Mesenchymal stem cell (in vitro differentiated cells and primary cell): ENCODE data around the gene THAP12.
"Not testable (repeated sequence)": the region's sequence is repeated elsewhere in the genome, so short reads cannot be mapped to it uniquely, and the experiment has no call there.

Experiments used
- DNase-seq: peaks from one replicate; pipeline ENCODE4 v3.0.0-alpha.2; 2013
- H2AFZ ChIP-seq: one replicate; pipeline ENCODE4 v1.6.1; 2013; ENCODE audit warnings: low read depth, mild to moderate bottlenecking, control low read depth, inconsistent platforms, low read length, moderate library complexity
- H2AK5ac ChIP-seq: 2 replicates; pipeline ENCODE4 v1.6.1; 2013; ENCODE audit warnings: low read length, moderate library complexity, mild to moderate bottlenecking, inconsistent platforms; ENCODE audit not compliant: severe bottlenecking
- H2BK120ac ChIP-seq: one replicate; pipeline ENCODE4 v1.6.1; 2013; ENCODE audit warnings: low read depth, mild to moderate bottlenecking, inconsistent platforms, low read length, moderate library complexity
- H2BK12ac ChIP-seq, 2 experiments: one replicate each; pipeline ENCODE4 v1.6.1; 2013; ENCODE audit warnings: inconsistent platforms in 2 of 2, low read length in 2 of 2, mild to moderate bottlenecking in 2 of 2, moderate library complexity in 2 of 2, control low read depth in 1 of 2
- H2BK15ac ChIP-seq: one replicate; pipeline ENCODE4 v1.6.1; 2013; ENCODE audit warnings: mild to moderate bottlenecking, low read depth, inconsistent platforms; ENCODE audit not compliant: poor library complexity, severe bottlenecking
- H2BK5ac ChIP-seq: 2 replicates; pipeline ENCODE4 v1.6.1; 2013; ENCODE audit warnings: low read depth, mild to moderate bottlenecking, low read length, control low read depth, inconsistent platforms; ENCODE audit not compliant: poor library complexity, severe bottlenecking
- H3K14ac ChIP-seq, 2 experiments: one replicate each; pipeline ENCODE4 v1.6.1; 2013; ENCODE audit warnings: inconsistent platforms in 2 of 2, low read length in 2 of 2, control low read depth in 1 of 2, mild to moderate bottlenecking in 1 of 2, moderate library complexity in 1 of 2
- H3K18ac ChIP-seq, 2 experiments: one replicate each; pipeline ENCODE4 v1.6.1; 2013; ENCODE audit warnings: inconsistent platforms in 2 of 2, low read length in 2 of 2, control low read depth in 1 of 2, low read depth in 1 of 2, mild to moderate bottlenecking in 1 of 2
- H3K23ac ChIP-seq, 2 experiments: one replicate each; pipeline ENCODE4 v1.6.1; 2013; ENCODE audit warnings: inconsistent platforms in 2 of 2, low read length in 2 of 2, mild to moderate bottlenecking in 2 of 2, moderate library complexity in 2 of 2, control low read depth in 1 of 2
- H3K27ac ChIP-seq: 2 replicates; pipeline ENCODE4 v1.5.1; 2013; ENCODE audit warnings: mild to moderate bottlenecking, moderate library complexity, low read length, control low read depth, inconsistent platforms; ENCODE audit not compliant: poor library complexity, severe bottlenecking
- H3K27me3 ChIP-seq, 2 experiments: 2 replicates each; pipeline versions ENCODE4 v1.6.1 to v1.7.0; 2013; ENCODE audit warnings: low read length in 2 of 2, mild to moderate bottlenecking in 2 of 2, moderate library complexity in 2 of 2, control low read depth in 1 of 2, inconsistent platforms in 1 of 2; ENCODE audit not compliant: control insufficient read depth in 1 of 2, insufficient read depth in 1 of 2
- H3K36me3 ChIP-seq, 2 experiments: 2 replicates each; pipeline versions ENCODE4 v1.6.1 to v1.7.0; 2013; ENCODE audit warnings: low read length in 2 of 2, control low read depth in 1 of 2, inconsistent platforms in 1 of 2, low read depth in 1 of 2, mild to moderate bottlenecking in 1 of 2; ENCODE audit not compliant: insufficient read depth in 2 of 2, control insufficient read depth in 1 of 2
- H3K4ac ChIP-seq, 2 experiments: one replicate each; pipeline ENCODE4 v1.6.1; 2013; ENCODE audit warnings: inconsistent platforms in 2 of 2, low read length in 2 of 2, mild to moderate bottlenecking in 2 of 2, moderate library complexity in 2 of 2, control low read depth in 1 of 2, low read depth in 1 of 2
- H3K4me1 ChIP-seq: 2 replicates; pipeline ENCODE4 v1.6.1; 2013; ENCODE audit warnings: low read depth, low read length, control low read depth; ENCODE audit not compliant: control insufficient read depth, insufficient read depth
- H3K4me2 ChIP-seq: 2 replicates; pipeline ENCODE4 v1.6.1; 2013; ENCODE audit warnings: low read length, mild to moderate bottlenecking, inconsistent platforms; ENCODE audit not compliant: poor library complexity, severe bottlenecking
- H3K4me3 ChIP-seq, 2 experiments: 2 replicates each; pipeline versions ENCODE4 v1.5.1 to v1.7.0; 2013; ENCODE audit warnings: low read length in 2 of 2, mild to moderate bottlenecking in 2 of 2, control low read depth in 1 of 2, low read depth in 1 of 2; ENCODE audit not compliant: insufficient read depth in 1 of 2
- H3K79me1 ChIP-seq: replicated peaks from 2 replicates; pipeline ENCODE4 v1.6.1; 2013; ENCODE audit warnings: mild to moderate bottlenecking, control low read depth, low read length, inconsistent platforms; ENCODE audit not compliant: poor library complexity, severe bottlenecking
- H3K9ac ChIP-seq: 2 replicates; pipeline ENCODE4 v1.7.0; 2013; ENCODE audit warnings: mild to moderate bottlenecking, low read length, moderate library complexity
- H3K9me3 ChIP-seq: 2 replicates; pipeline ENCODE4 v1.7.0; 2013; ENCODE audit warnings: mild to moderate bottlenecking, low read length; ENCODE audit not compliant: control insufficient read depth
- H4K8ac ChIP-seq: one replicate; pipeline ENCODE4 v1.6.1; 2013; ENCODE audit warnings: inconsistent platforms, mild to moderate bottlenecking, low read length, moderate library complexity
- H4K91ac ChIP-seq: one replicate; pipeline ENCODE4 v1.6.1; 2013; ENCODE audit warnings: mild to moderate bottlenecking, low read length, inconsistent platforms
- WGBS: methylation state at CpG from one replicate; pipeline ENCODE4 v1.1.7; 2013; ENCODE audit warnings: mixed read lengths; 5-methylcytosine and 5-hydroxymethylcytosine counted together

Gene THAP12

GRCh38 chr11:76320929-76321328 lies 60.0 kb downstream of the THAP12 start:
- H3K9me3 ChIP-seq: no peaks in the 10 kb centered on the region
- no peak overlapping the region for H3K4ac ChIP-seq
- DNase-seq: no peak
- no peaks in the 10 kb centered on the region for H3K79me1 ChIP-seq
- H4K8ac ChIP-seq: no peak overlapping the region
- no peak overlapping the region for H3K14ac ChIP-seq
- no peak overlapping the region for H3K9ac ChIP-seq
- H3K27me3 ChIP-seq: peaks cover 16 to 47% of the 10 kb centered on the region in 2 experiments
- no peak overlapping the region for H2AFZ ChIP-seq
- H3K4me1 ChIP-seq: peaks cover 5% of the 10 kb centered on the region
- H4K91ac ChIP-seq: no peak overlapping the region
- H3K18ac ChIP-seq: no peak overlapping the region
- H2BK15ac ChIP-seq: no peak overlapping the region
- H3K4me2 ChIP-seq: no peak overlapping the region
- H2BK5ac ChIP-seq: no peak overlapping the region
- no peak overlapping the region for H3K4me3 ChIP-seq
- no peak overlapping the region for H3K27ac ChIP-seq
- WGBS: 97% methylated on average over 5 of the region's 6 CpGs
- H2BK12ac ChIP-seq: no peak overlapping the region
- H3K36me3 ChIP-seq: no peaks in the 10 kb centered on the region
- H3K23ac ChIP-seq: no peak overlapping the region
- no peak overlapping the region for H2AK5ac ChIP-seq
- no peak overlapping the region for H2BK120ac ChIP-seq

DNA sequence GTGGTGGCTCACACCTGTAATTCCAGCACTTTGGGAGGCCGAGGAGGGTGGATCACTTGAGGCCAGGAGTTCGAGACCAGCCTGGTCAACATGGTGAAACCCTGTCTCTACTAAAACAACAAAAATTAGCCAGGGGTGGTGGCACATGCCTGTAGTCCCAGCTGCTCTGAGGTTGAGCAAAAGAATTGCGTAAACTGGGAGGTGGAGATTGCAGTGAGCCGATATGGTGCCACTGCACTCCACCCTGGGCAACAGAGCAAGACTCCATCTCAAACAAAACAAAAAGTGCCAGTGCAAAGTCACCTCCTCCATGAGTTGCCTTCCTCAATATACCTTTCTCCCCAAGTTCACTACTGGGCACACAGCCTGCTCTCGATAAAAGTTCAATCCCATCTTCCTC lies 61.1 kb downstream of the THAP12 start:
- not testable (repeated sequence) for H3K9me3 ChIP-seq, DNase-seq, H2AK5ac ChIP-seq, H3K36me3 ChIP-seq, H3K14ac ChIP-seq, H3K4me2 ChIP-seq, H2BK5ac ChIP-seq, H3K4me3 ChIP-seq, H3K79me1 ChIP-seq, H2BK120ac ChIP-seq, H2BK15ac ChIP-seq, H2BK12ac ChIP-seq, H2AFZ ChIP-seq, H4K8ac ChIP-seq, H3K27ac ChIP-seq, H4K91ac ChIP-seq, H3K4me1 ChIP-seq, H3K18ac ChIP-seq, H3K4ac ChIP-seq, H3K9ac ChIP-seq, H3K23ac ChIP-seq
- peaks cover 16 to 50% of the 10 kb centered on the region in 2 experiments for H3K27me3 ChIP-seq
- WGBS: 97% methylated on average over 3 of the region's 5 CpGs

DNA sequence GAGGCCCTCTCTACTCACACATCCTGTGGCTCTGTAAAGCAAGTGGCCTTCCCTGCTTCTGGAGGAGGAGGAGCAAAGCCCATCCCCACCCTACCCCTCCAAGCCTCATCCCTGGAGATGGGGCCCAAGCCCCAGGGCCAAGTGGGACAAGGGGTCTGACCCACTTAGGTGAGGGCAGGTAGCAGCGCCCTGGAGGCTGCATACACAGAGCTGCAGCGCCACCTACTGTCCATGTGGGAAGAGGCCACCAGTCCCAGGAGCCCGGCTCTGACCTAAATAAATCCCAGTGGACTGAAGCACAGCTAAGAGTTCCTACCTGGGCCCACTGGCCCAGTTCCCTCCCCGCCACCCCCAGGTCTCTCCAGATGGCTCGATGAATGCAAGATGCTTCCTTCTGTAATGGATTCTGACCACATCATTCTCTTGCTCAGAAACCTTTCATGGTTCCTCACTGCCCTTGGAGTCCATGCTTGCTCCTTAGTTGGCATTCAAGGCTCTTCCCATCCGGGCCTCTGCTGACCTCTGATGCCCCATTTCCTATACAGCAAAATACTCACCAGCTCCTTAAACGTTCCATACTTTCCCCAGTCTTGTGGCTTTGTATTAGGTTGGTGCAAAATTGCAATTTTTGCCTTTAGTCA lies 62.1 kb downstream of the THAP12 start:
- Histone ChIP-seq H3K4me1 (peaks cover 15% of the 10 kb centered on the region), H3K79me1 (no peaks in the 10 kb centered on the region), H3K23ac (no peak overlapping the region), H3K4me2 (no peak overlapping the region), H3K4me3 (no peak overlapping the region), H3K27me3 (peaks cover 16 to 57% of the 10 kb centered on the region in 2 experiments), H3K14ac (no peak overlapping the region), H3K9me3 (no peaks in the 10 kb centered on the region), H2AFZ (no peak overlapping the region), H3K18ac (no peak overlapping the region), H4K91ac (no peak overlapping the region), H3K27ac (no peak overlapping the region), H3K36me3 (no peaks in the 10 kb centered on the region), H4K8ac (no peak overlapping the region), H3K4ac (no peak overlapping the region), H2BK15ac (no peak overlapping the region), H2BK120ac (no peak overlapping the region), H2BK5ac (no peak overlapping the region), H3K9ac (no peak overlapping the region), H2BK12ac (no peak overlapping the region), H2AK5ac (no peak overlapping the region)
- peak; percentile 67 for DNase-seq
- WGBS: 2% methylated on average over 5 of the region's 7 CpGs

- no peak overlapping the region for H3K4me3 ChIP-seq
- no peak overlapping the region for H2AK5ac ChIP-seq
- H2BK15ac ChIP-seq: no peak overlapping the region
- H3K36me3 ChIP-seq: no peaks in the 10 kb centered on the region
- no peak overlapping the region for H3K4me2 ChIP-seq
- peaks cover 15% of the 10 kb centered on the region for H3K4me1 ChIP-seq
- no peaks in the 10 kb centered on the region for H3K79me1 ChIP-seq
- H3K9me3 ChIP-seq: no peaks in the 10 kb centered on the region
- no peak overlapping the region for H2BK5ac ChIP-seq
- H2BK12ac ChIP-seq: no peak overlapping the region
- no peak overlapping the region for H2AFZ ChIP-seq
- H4K91ac ChIP-seq: no peak overlapping the region
- H3K27ac ChIP-seq: no peak overlapping the region
- H3K14ac ChIP-seq: no peak overlapping the region
- H2BK120ac ChIP-seq: no peak overlapping the region
- H3K23ac ChIP-seq: no peak overlapping the region
- no peak for DNase-seq
- peaks cover 16 to 65% of the 10 kb centered on the region in 2 experiments for H3K27me3 ChIP-seq
- H3K18ac ChIP-seq: no peak overlapping the region
- H4K8ac ChIP-seq: no peak overlapping the region
- no peak overlapping the region for H3K9ac ChIP-seq
- 76% methylated on average over 3 of the region's 3 CpGs for WGBS
- no peak overlapping the region for H3K4ac ChIP-seq
Observed at GRCh38 chr11:76317296-76317695, 63.6 kb downstream of the THAP12 start.
